ENCODE measurements around the gene ARMH4. TPM values are rescaled to one million over a fixed set of nuclear protein-coding genes. Genes with fewer than 3 reads are reported as not detected.

ARMH4 gene
- total RNA-seq, 1 donor from 2014 or later, result 57.1 TPM

DNA sequence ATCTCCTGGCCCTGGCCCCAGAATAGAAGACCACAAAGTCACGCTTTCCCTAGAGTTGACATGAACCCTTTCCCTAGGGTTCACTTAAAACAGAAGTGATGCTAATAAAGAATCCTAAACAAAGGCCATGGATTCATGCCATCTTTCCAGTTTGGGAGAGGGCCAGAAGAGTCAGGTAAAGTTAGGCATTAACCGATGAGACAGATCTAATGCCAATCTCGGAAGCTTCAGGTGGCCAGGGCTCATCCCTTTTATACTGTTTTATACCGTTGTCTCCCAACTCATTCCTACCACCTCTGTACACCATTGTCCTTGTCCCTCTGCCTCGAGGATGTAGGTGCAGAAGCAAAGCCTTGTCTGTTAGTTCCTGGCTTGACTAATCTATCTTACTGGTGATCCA, 25.1 kb upstream of the ARMH4 start:
- Mint-ChIP-seq H3K4me3 (ENCODE audit: unreplicated experiment) (no peak overlapping the region), H3K36me3 (ENCODE audit: unreplicated experiment) (no peaks in the 10 kb centered on the region), H3K9me3 (ENCODE audit: unreplicated experiment) (no peaks in the 10 kb centered on the region), H3K27ac (ENCODE audit: unreplicated experiment) (no peak overlapping the region), H3K4me1 (ENCODE audit: low read depth, unreplicated experiment) (peaks cover 4% of the 10 kb centered on the region), H3K27me3 (ENCODE audit: unreplicated experiment) (no peaks in the 10 kb centered on the region)
- DNase-seq, result no peak
- TF ChIP-seq CTCF (IDR thresholded peaks at IDR 0.05; ENCODE audit: partially characterized antibody, unreplicated experiment), result no peak

DNA sequence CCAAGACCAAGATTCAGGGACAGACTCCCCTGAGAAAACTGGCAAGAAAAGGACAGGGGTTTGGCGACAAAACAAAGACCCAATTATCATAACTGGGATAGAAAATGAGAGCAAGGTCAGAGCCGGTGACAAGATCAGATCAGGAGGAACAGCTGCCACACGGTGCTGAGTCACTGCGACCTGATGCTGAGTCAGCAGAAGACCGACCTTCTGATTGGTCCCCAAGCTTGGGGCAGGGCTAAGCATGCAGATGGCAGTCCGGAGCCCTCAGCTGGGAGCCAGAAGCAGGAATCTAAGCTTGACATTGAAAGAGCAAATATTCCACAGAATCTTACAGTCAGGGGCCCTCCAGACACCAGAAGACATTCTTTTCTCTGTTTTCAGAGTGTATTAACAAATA, 19.1 kb upstream of the ARMH4 start:
- no peak for TF ChIP-seq CTCF (IDR thresholded peaks at IDR 0.05; ENCODE audit: partially characterized antibody, unreplicated experiment)
- Mint-ChIP-seq H3K4me3 (ENCODE audit: unreplicated experiment) (peak overlapping the region; percentile 1), H3K36me3 (ENCODE audit: unreplicated experiment) (no peaks in the 10 kb centered on the region), H3K27ac (ENCODE audit: unreplicated experiment) (peak overlapping the region; percentile 65), H3K27me3 (ENCODE audit: unreplicated experiment) (no peaks in the 10 kb centered on the region), H3K4me1 (ENCODE audit: low read depth, unreplicated experiment) (peaks cover 7% of the 10 kb centered on the region), H3K9me3 (ENCODE audit: unreplicated experiment) (peaks cover 3% of the 10 kb centered on the region)
- peak; percentile 81 for DNase-seq

GRCh38 chr14:58167891-58168290, 15.9 kb upstream of the ARMH4 start:
- Mint-ChIP-seq H3K4me1 (ENCODE audit: low read depth, unreplicated experiment) (peaks cover 7% of the 10 kb centered on the region), H3K36me3 (ENCODE audit: unreplicated experiment) (no peaks in the 10 kb centered on the region), H3K27ac (ENCODE audit: unreplicated experiment) (no peak overlapping the region), H3K9me3 (ENCODE audit: unreplicated experiment) (peaks cover 3% of the 10 kb centered on the region), H3K27me3 (ENCODE audit: unreplicated experiment) (no peaks in the 10 kb centered on the region), H3K4me3 (ENCODE audit: unreplicated experiment) (no peak overlapping the region)
- no peak for TF ChIP-seq CTCF (IDR thresholded peaks at IDR 0.05; ENCODE audit: partially characterized antibody, unreplicated experiment)
- DNase-seq, result no peak

- no peak overlapping the region for H3K27ac Mint-ChIP-seq (ENCODE audit: unreplicated experiment)
- no peaks in the 10 kb centered on the region for H3K27me3 Mint-ChIP-seq (ENCODE audit: unreplicated experiment)
- no peaks in the 10 kb centered on the region for H3K36me3 Mint-ChIP-seq (ENCODE audit: unreplicated experiment)
Observed at GRCh38 chr14:58167057-58167456, 15.0 kb upstream of the ARMH4 start.

More at GRCh38 chr14:58167057-58167456, 15.0 kb upstream of the ARMH4 start:
- H3K4me1 Mint-ChIP-seq (ENCODE audit: low read depth, unreplicated experiment), result peaks cover 7% of the 10 kb centered on the region
- H3K4me3 Mint-ChIP-seq (ENCODE audit: unreplicated experiment), result no peak overlapping the region
- no peak for TF ChIP-seq CTCF (IDR thresholded peaks at IDR 0.05; ENCODE audit: partially characterized antibody, unreplicated experiment)
- peaks cover 3% of the 10 kb centered on the region for H3K9me3 Mint-ChIP-seq (ENCODE audit: unreplicated experiment)
- DNase-seq, result no peak

Data from glutamatergic neuron (in vitro differentiated cells).